ENCODE measurements around the gene BRD9.

BRD9 gene

DNA sequence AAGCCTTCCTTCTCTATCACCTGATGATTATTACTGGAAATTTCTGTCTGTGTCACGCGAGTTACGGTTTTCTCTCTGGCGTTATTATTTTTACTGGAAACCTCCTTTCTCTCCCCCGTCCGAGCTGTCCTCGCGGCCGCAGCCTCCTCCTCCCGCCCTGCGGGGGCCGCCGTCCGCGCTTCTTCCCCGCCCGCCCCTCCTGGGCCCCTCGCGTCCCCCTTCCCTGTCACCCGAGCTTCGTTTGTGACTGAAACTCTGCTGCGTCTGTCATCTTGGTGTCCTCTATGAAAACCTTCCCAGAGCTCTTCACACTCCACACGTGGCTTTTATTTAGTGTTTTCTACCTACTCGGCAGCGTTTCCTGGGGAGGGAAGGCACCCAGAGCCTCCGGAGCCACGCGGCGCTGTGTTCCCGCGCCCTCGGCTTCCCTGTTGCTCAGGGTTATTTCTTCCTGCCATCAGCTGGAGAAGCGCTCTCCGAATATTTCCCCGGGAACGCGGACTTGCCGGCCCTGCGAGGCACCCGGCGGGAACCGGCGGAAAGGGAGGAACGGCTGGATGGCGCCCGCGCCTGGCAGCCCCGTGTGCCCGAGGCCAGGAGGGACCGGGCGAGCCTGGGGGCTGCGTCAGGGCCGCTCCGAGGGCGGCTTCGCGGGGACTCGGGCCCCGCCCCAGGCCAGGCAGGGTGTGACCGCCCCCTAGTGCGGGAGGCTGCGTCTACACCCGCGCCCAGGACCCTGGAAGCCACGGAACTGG is 34.0 kb upstream of the BRD9 start:
- Histone ChIP-seq H3K4me2 (ENCODE audit: insufficient read depth, low read length, poor library complexity, severe bottlenecking) (peak overlapping the region; percentile 66), H2BK120ac (ENCODE audit: low read depth, low read length) (no peak overlapping the region), H3K4me1 (ENCODE audit: control insufficient read depth in 2 of 2, insufficient read depth in 1 of 2, low read depth in 1 of 2, low read length in 2 of 2) (no peaks in the 10 kb centered on the region), H3K36me3 (replicated peaks in 1 of 2; ENCODE audit: control insufficient read depth in 2 of 2, insufficient read depth in 2 of 2, low read length in 2 of 2) (peaks cover 0 to under 1% of the 10 kb centered on the region in 2 donors), H3K9me3 (replicated peaks in 1 of 2; ENCODE audit: control insufficient read depth in 2 of 2, insufficient read depth in 1 of 2, low read depth in 1 of 2, low read length in 2 of 2) (no peaks in the 10 kb centered on the region), H4K91ac (ENCODE audit: low read depth, low read length, poor library complexity) (no peak overlapping the region), H2AK5ac (ENCODE audit: low read depth, low read length) (peak overlapping the region; percentile 69), H3K4me3 (ENCODE audit: low read length in 2 of 2) (peak overlapping the region in 1 of 2 donors; percentile 20), H3K27ac (replicated peaks; ENCODE audit: low read length) (no peak overlapping the region), H3K14ac (ENCODE audit: low read length) (no peak overlapping the region), H3K23ac (ENCODE audit: low read depth, low read length, poor library complexity) (peak overlapping the region; percentile 57), H3K9ac (ENCODE audit: low read depth, low read length, poor library complexity) (no peak overlapping the region), H4K8ac (ENCODE audit: low read depth, low read length) (peak overlapping the region; percentile 30), H2BK15ac (ENCODE audit: low read length) (no peak overlapping the region), H3K18ac (ENCODE audit: low read length) (peak overlapping the region; percentile 5), H3K4ac (ENCODE audit: low read length) (no peak overlapping the region), H2BK12ac (ENCODE audit: low read length) (no peak overlapping the region), H2AFZ (ENCODE audit: low read length) (no peak overlapping the region), H3K79me1 (ENCODE audit: low read depth, low read length) (no peaks in the 10 kb centered on the region), H3K27me3 (ENCODE audit: control insufficient read depth in 3 of 3, insufficient read depth in 3 of 3, low read depth in 1 of 3, low read length in 3 of 3) (peaks cover 0 to 9% (median 0%) of the 10 kb centered on the region in 3 experiments), H2BK5ac (ENCODE audit: low read length) (no peak overlapping the region)
- WGBS, 2 donors (ENCODE audit: extremely low coverage in 2 of 2, insufficient read length in 2 of 2, insufficient replicate concordance in 1 of 2) = no CpG with 5 or more reads among the region's 65 CpGs
- DNase-seq (ENCODE audit: low spot score) = peak; percentile 26

DNA sequence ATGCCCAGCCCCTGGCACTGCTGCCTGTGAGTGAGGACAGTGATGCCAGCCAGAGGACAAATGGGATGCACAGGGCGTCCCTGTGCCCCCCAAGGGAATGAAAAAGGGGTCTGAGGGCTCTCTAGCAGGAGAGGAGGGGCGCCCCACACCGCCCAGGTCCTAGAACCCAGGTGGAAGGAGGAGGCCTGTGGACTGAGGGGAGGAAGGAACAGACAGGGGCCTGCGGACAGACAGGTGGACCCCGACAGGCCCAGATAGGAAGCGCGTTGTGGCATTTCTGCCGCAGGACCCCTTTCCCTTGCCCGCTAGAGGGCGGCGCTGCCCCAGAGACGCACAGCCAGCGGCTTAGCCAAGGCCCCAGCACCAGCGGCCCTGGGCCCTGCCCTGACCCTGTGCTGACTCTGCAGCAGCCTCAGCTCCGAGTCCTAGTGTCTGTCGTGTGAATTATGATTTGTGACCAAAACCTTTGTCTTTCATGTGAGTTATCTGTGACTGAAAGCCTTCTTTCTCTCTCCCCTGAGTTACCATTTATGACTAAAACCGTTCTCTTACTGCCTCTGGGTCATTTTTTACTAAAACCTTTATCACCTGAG is 30.8 kb upstream of the BRD9 start:
- Histone ChIP-seq H3K9me3 (replicated peaks in 1 of 2; ENCODE audit: control insufficient read depth in 2 of 2, insufficient read depth in 1 of 2, low read depth in 1 of 2, low read length in 2 of 2) (peaks cover 0 to 4% of the 10 kb centered on the region in 2 donors), H2AK5ac (ENCODE audit: low read depth, low read length) (peak overlapping the region; percentile 57)
- WGBS, 2 donors (ENCODE audit: extremely low coverage in 2 of 2, insufficient read length in 2 of 2, insufficient replicate concordance in 1 of 2) = no CpG with 5 or more reads among the region's 17 CpGs

DNA sequence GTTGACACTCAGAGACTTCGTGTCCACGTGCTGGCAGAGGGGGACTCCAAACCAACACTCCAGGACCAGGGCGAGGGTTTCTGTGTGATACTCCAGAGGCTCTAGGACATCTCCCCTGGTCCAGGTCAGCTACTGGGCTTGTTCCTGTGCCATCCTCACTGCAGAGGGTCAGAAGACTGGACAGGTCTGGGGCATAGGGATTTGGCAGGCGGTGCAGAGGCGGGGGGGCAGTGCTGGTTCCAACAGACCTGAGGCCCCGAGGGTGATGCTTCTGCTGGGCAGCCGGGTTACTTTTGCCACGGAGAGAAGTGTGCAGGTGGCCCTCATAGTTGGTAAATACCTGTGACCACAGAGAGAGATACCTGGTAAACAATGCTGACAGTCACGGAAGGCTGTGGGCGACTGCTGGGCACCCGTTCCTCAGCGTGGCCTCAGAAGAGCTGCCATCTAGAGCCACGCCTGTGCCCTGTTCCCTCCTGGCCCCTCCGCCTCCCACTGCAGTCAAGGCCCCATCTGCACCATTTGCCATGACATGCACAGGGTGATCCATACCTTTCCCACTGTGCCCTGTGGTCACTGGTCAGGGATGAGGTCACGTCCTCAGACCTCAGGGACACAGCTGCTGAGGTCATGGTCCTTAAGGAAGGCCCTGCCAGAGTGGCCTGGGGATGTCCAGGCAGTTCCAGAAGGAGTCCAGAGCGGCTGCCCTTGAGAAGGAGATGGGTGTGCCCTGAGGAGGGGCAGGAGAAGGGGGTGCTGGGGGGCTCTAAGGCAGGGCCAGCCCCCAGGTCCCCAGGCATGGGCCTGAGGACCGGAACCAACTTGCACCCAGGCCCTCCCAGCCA is 30.1 kb upstream of the BRD9 start:
- no peak overlapping the region for H3K4me2 ChIP-seq (ENCODE audit: insufficient read depth, low read length, poor library complexity, severe bottlenecking)
- DNase-seq (ENCODE audit: low spot score) = no peak
- H4K91ac ChIP-seq (ENCODE audit: low read depth, low read length, poor library complexity) = no peak overlapping the region
- H3K18ac ChIP-seq (ENCODE audit: low read length) = no peak overlapping the region
- no peak overlapping the region for H3K4me3 ChIP-seq (ENCODE audit: low read length in 2 of 2)
- H2BK120ac ChIP-seq (ENCODE audit: low read depth, low read length) = no peak overlapping the region
- H2BK5ac ChIP-seq (ENCODE audit: low read length) = no peak overlapping the region
- H3K14ac ChIP-seq (ENCODE audit: low read length) = no peak overlapping the region
- H3K4ac ChIP-seq (ENCODE audit: low read length) = no peak overlapping the region
- peak overlapping the region; percentile 50 for H3K9ac ChIP-seq (ENCODE audit: low read depth, low read length, poor library complexity)
- no peak overlapping the region for H4K8ac ChIP-seq (ENCODE audit: low read depth, low read length)
- H3K79me1 ChIP-seq (ENCODE audit: low read depth, low read length) = no peaks in the 10 kb centered on the region
- no peak overlapping the region for H2AFZ ChIP-seq (ENCODE audit: low read length)
- peak overlapping the region; percentile 8 for H3K23ac ChIP-seq (ENCODE audit: low read depth, low read length, poor library complexity)
- H3K4me1 ChIP-seq (ENCODE audit: control insufficient read depth in 2 of 2, insufficient read depth in 1 of 2, low read depth in 1 of 2, low read length in 2 of 2) = no peaks in the 10 kb centered on the region
- WGBS, 2 donors (ENCODE audit: extremely low coverage in 2 of 2, insufficient read length in 2 of 2, insufficient replicate concordance in 1 of 2) = no CpG with 5 or more reads among the region's 17 CpGs
- peaks cover 0 to 9% (median 0%) of the 10 kb centered on the region in 3 experiments for H3K27me3 ChIP-seq (ENCODE audit: control insufficient read depth in 3 of 3, insufficient read depth in 3 of 3, low read depth in 1 of 3, low read length in 3 of 3)
- peak overlapping the region; percentile 75 for H2BK12ac ChIP-seq (ENCODE audit: low read length)
- H3K36me3 ChIP-seq (replicated peaks in 1 of 2; ENCODE audit: control insufficient read depth in 2 of 2, insufficient read depth in 2 of 2, low read length in 2 of 2) = peaks cover 5 to 19% of the 10 kb centered on the region in 2 donors
- peak overlapping the region; percentile 57 for H2AK5ac ChIP-seq (ENCODE audit: low read depth, low read length)
- peak overlapping the region; percentile 32 for H2BK15ac ChIP-seq (ENCODE audit: low read length)
- peaks cover 0 to 4% of the 10 kb centered on the region in 2 donors for H3K9me3 ChIP-seq (replicated peaks in 1 of 2; ENCODE audit: control insufficient read depth in 2 of 2, insufficient read depth in 1 of 2, low read depth in 1 of 2, low read length in 2 of 2)
- H3K27ac ChIP-seq (replicated peaks; ENCODE audit: low read length) = no peak overlapping the region

More for the DNA sequence above, 30.8 kb upstream of the BRD9 start:
- peaks cover 0 to 9% (median 0%) of the 10 kb centered on the region in 3 experiments for H3K27me3 ChIP-seq (ENCODE audit: control insufficient read depth in 3 of 3, insufficient read depth in 3 of 3, low read depth in 1 of 3, low read length in 3 of 3)
- peak overlapping the region; percentile 61 for H2AFZ ChIP-seq (ENCODE audit: low read length)
- peak overlapping the region; percentile 32 for H2BK15ac ChIP-seq (ENCODE audit: low read length)
- H4K91ac ChIP-seq (ENCODE audit: low read depth, low read length, poor library complexity) = no peak overlapping the region
- H2BK5ac ChIP-seq (ENCODE audit: low read length) = no peak overlapping the region
- H3K9ac ChIP-seq (ENCODE audit: low read depth, low read length, poor library complexity) = no peak overlapping the region
- H3K18ac ChIP-seq (ENCODE audit: low read length) = peak overlapping the region; percentile 29
- no peak overlapping the region for H3K27ac ChIP-seq (replicated peaks; ENCODE audit: low read length)
- no peak overlapping the region for H2BK120ac ChIP-seq (ENCODE audit: low read depth, low read length)
- H3K79me1 ChIP-seq (ENCODE audit: low read depth, low read length) = no peaks in the 10 kb centered on the region
- DNase-seq (ENCODE audit: low spot score) = peak; percentile 76
- no peak overlapping the region for H3K14ac ChIP-seq (ENCODE audit: low read length)
- H3K23ac ChIP-seq (ENCODE audit: low read depth, low read length, poor library complexity) = peak overlapping the region; percentile 33
- H3K36me3 ChIP-seq (replicated peaks in 1 of 2; ENCODE audit: control insufficient read depth in 2 of 2, insufficient read depth in 2 of 2, low read length in 2 of 2) = peaks cover 2 to 12% of the 10 kb centered on the region in 2 donors
- H4K8ac ChIP-seq (ENCODE audit: low read depth, low read length) = no peak overlapping the region
- no peak overlapping the region for H2BK12ac ChIP-seq (ENCODE audit: low read length)
- no peaks in the 10 kb centered on the region for H3K4me1 ChIP-seq (ENCODE audit: control insufficient read depth in 2 of 2, insufficient read depth in 1 of 2, low read depth in 1 of 2, low read length in 2 of 2)
- H3K4me2 ChIP-seq (ENCODE audit: insufficient read depth, low read length, poor library complexity, severe bottlenecking) = no peak overlapping the region
- no peak overlapping the region for H3K4me3 ChIP-seq (ENCODE audit: low read length in 2 of 2)
- no peak overlapping the region for H3K4ac ChIP-seq (ENCODE audit: low read length)
